ENCODE measurements around the gene RPL14.

- TF ChIP-seq POLR2A (IDR thresholded peaks at IDR 0.05) = no peak
- no peak for TF ChIP-seq CTCF (IDR thresholded peaks at IDR 0.05)
These were observed 47.7 kb downstream of the RPL14 start for GRCh38 chr3:40504636-40505430.

Measured in heart left ventricle (tissue), 13 donors.